ENCODE data around the gene CFAP74. TPM values are rescaled to one million over a fixed set of nuclear protein-coding genes. Genes with fewer than 3 reads are reported as not detected.
A peak's percentile ranks its signal among the peaks of the same experiment; 100 is the strongest.

The CFAP74 gene
- total RNA-seq, 4 donors from 2014 or later = 0.13 TPM; not detected in 3

DNA sequence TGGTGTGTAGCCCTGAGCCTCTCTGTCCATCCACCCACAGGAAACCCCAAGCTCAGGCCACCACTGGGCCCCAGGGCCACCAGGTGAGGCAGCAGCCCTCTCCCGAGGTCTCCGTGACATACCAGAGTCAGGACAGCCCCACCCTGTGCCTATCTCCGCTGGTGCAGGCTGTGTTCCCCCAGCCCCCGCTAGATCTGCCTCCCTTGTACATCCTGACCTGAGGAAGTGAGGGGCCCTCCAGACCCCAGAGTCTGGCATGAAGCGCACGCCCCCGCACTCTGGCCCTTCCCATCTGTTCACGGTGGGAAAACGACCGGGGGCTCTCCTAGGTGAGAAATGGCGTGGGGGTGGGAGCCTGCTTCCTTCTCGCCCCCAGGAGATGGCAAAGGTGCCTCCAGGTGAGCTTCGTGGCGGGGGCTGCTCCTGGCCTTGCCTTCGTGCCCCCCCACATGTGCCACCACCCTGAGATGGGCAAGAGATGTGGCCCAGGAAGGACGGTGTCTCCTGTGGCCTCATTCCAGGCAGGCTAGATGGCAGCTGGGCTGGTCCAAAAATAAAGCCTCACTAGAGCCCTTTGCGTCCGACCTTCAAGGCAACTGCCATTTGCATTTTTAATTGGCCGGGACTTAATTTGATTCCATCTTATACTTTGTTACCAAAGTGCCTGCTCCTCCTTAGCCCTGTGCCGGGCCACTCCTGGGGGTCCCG lies 18.6 kb upstream of the CFAP74 start:
- peaks cover 5 to 13% of the 10 kb centered on the region in 2 donors for H3K4me1 ChIP-seq
- TF ChIP-seq, protein P1, sequence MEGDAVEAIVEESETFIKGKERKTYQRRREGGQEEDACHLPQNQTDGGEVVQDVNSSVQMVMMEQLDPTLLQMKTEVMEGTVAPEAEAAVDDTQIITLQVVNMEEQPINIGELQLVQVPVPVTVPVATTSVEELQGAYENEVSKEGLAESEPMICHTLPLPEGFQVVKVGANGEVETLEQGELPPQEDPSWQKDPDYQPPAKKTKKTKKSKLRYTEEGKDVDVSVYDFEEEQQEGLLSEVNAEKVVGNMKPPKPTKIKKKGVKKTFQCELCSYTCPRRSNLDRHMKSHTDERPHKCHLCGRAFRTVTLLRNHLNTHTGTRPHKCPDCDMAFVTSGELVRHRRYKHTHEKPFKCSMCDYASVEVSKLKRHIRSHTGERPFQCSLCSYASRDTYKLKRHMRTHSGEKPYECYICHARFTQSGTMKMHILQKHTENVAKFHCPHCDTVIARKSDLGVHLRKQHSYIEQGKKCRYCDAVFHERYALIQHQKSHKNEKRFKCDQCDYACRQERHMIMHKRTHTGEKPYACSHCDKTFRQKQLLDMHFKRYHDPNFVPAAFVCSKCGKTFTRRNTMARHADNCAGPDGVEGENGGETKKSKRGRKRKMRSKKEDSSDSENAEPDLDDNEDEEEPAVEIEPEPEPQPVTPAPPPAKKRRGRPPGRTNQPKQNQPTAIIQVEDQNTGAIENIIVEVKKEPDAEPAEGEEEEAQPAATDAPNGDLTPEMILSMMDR (IDR thresholded peaks at IDR 0.05) = no peak
- no peak for TF ChIP-seq POLR2A (IDR thresholded peaks at IDR 0.05)
- H3K27ac ChIP-seq = no peak overlapping the region
- H3K36me3 ChIP-seq = no peaks in the 10 kb centered on the region
- DNase-seq = no peak
- intact Hi-C loops (cut with DNase I) = no loop called here
- H3K9me3 ChIP-seq = no peaks in the 10 kb centered on the region
- H3K27me3 ChIP-seq = peaks cover 3% of the 10 kb centered on the region
- WGBS, 2 donors = 84% methylated on average over 17 to 18 of the region's 21 CpGs
- H3K4me3 ChIP-seq (replicated peaks in 1 of 3) = no peak overlapping the region

DNA sequence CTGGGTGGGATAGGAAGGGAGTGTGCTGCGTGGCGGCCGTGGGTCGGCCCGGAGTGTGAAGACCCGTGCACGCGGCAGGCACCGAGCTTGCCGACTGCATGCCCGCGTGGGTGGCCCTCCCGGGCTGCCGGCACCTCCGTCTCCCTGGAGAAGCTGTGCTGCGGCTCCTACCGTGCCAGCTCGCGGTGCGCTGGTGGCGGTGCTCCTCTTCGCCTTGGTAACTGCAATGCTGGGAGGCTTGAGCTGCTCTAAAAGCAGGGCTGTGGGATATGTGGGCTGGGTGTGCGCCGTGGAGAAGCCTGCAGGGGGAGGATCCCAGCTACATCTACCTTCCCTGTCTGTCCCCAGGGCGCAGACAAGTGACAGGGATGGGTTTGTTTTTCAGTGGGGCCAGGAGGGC lies 18.0 kb upstream of the CFAP74 start:
- H3K9me3 ChIP-seq = no peaks in the 10 kb centered on the region
- intact Hi-C loops (cut with DNase I) = no loop called here

DNA sequence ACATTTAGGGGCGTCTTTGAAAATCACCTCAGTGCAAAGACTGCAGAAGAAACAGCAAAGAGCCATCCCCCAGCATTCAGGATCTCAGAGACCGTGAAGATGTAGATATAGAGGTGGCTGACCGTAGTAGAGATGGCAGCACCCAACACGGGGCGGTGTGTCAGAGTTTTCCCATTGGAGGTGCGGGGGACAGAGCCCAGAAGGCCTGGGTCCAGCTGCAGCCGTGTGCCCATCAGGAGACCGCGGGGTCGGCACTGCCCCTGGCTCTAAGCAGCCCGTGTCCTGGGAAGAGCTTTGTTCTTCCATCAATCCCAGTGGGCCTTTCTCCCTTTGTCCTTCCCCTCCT lies 16.7 kb upstream of the CFAP74 start:
- H3K4me1 ChIP-seq = peaks cover 5 to 10% of the 10 kb centered on the region in 2 donors
- H3K9me3 ChIP-seq = no peaks in the 10 kb centered on the region
- no peak overlapping the region for H3K4me3 ChIP-seq (replicated peaks in 1 of 3)
- WGBS, 2 donors = 79 to 81% methylated on average over 9 to 11 of the region's 11 CpGs
- TF ChIP-seq, protein P1 (IDR thresholded peaks at IDR 0.05) = no peak
- TF ChIP-seq POLR2A (IDR thresholded peaks at IDR 0.05) = no peak
- intact Hi-C loops (cut with DNase I) = no loop called here
- H3K27ac ChIP-seq = no peak overlapping the region
- H3K27me3 ChIP-seq = peaks cover 3% of the 10 kb centered on the region
- DNase-seq = no peak
- H3K36me3 ChIP-seq = no peaks in the 10 kb centered on the region

More for the DNA sequence above, 18.0 kb upstream of the CFAP74 start:
- Histone ChIP-seq H3K4me3 (replicated peaks in 1 of 3) (no peak overlapping the region), H3K4me1 (peaks cover 5 to 13% of the 10 kb centered on the region in 2 donors), H3K27ac (no peak overlapping the region), H3K36me3 (no peaks in the 10 kb centered on the region), H3K27me3 (peaks cover 3% of the 10 kb centered on the region)
- TF ChIP-seq, protein P1 (IDR thresholded peaks at IDR 0.05) = no peak
- TF ChIP-seq POLR2A (IDR thresholded peaks at IDR 0.05) = no peak
- 63 to 87% methylated on average over 3 to 11 of the region's 25 CpGs for WGBS, 2 donors
- no peak for DNase-seq

DNA sequence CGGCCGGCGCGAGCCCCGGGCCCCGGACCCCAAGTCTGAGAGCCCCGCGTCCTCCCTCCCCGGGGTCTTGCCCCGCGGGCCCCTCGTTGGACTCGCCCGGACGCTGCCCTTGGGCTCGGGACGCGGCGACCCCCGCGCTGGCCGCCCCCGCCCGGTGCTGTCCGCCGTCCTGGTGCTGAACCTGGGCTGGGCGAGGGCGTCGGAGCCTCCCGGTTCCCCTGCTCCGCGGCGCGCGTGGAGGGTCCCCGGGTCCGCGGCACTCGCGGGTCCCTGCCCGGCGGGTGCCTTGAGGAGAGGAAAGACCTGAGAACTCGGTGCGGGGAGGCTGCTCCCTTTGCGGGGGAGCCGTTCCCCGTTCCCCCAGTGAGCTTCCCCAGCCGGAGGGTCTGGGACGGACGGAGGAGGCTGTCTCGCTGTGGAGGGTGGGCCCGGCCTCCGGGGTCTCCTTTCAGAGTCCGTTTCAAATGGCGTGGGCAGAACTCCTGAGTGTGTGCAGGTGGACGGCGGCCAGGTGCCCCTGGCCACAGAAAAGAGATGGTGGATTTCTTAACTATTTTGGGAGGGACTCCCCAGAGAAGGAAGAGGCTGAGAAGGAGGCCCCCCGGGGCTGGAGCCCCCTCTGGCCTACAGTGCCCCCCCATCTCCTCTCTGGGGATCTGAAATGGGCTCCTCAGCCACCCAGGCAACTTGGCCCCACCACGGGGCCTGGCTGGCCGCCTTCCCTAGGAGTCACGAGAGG lies 16.2 kb upstream of the CFAP74 start:
- TF ChIP-seq POLR2A (IDR thresholded peaks at IDR 0.05) = no peak
- TF ChIP-seq, protein P1 (IDR thresholded peaks at IDR 0.05) = no peak
- no peaks in the 10 kb centered on the region for H3K9me3 ChIP-seq
- no peak overlapping the region for H3K27ac ChIP-seq
- intact Hi-C loops (cut with DNase I) = no loop called here
- peak overlapping the region in 1 of 3 donors; percentile 14 for H3K4me3 ChIP-seq (replicated peaks in 1 of 3)
- 29 to 38% methylated on average over 18 to 21 of the region's 61 CpGs for WGBS, 2 donors
- DNase-seq = peak in 1 of 2 donors; percentile 15
- peaks cover 3% of the 10 kb centered on the region for H3K27me3 ChIP-seq
- H3K36me3 ChIP-seq = no peaks in the 10 kb centered on the region
- H3K4me1 ChIP-seq = peaks cover 5 to 7% of the 10 kb centered on the region in 2 donors

DNA sequence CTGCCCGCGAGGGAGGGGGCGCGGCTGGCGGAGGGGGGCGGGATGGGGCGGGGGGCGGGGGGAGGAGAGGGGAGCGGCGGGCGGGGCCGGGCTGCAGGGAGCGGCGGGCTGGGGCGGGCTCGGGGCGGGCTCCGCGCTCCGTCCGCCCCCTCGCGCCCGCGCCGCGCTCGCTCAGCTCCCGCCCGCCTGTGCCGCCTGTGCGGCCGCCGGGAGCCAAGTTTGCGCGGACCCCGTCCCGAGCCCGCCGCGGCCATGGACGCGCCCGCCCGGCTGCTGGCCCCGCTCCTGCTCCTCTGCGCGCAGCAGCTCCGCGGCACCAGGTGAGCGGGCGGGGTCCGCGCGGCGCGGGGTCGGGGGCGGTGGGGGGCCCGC lies 15.6 kb upstream of the CFAP74 start, which contains the start of gene GABRD:
Gene GABRD (plus strand): TSS at position 174 of the 372 bp plus-strand sequence. CDS start 79 bp downstream, at position 253.
- intact Hi-C loops (cut with DNase I) = no loop called here
- DNase-seq = no peak
- H3K4me3 ChIP-seq (replicated peaks in 1 of 3) = peak within 1 kb of the TSS in 1 of 3 donors; percentile 14
- H3K27me3 ChIP-seq = peaks cover 3% of the 10 kb centered on the region
- WGBS, 2 donors = no CpG with 5 or more reads among the region's 60 CpGs
- TF ChIP-seq POLR2A (IDR thresholded peaks at IDR 0.05) = no peak
- TF ChIP-seq, protein P1 (IDR thresholded peaks at IDR 0.05) = no peak
- H3K36me3 ChIP-seq = no peaks in the 10 kb centered on the region
- H3K9me3 ChIP-seq = no peaks in the 10 kb centered on the region
- no peak within 1 kb of the TSS for H3K27ac ChIP-seq
- H3K4me1 ChIP-seq = peaks cover 5 to 7% of the 10 kb centered on the region in 2 donors

Measured in thyroid gland (tissue), 4 donors.